ENCODE results near the gene GAGE10.

- no peak for TF ChIP-seq POLR2A (IDR thresholded peaks at IDR 0.05; ENCODE audit: borderline replicate concordance, extremely low read depth, insufficient read depth, insufficient read length)
- TF ChIP-seq EZH2phosphoT487 (IDR thresholded peaks at IDR 0.05; ENCODE audit: borderline replicate concordance), result no peak
- TF ChIP-seq REST (IDR thresholded peaks at IDR 0.05; ENCODE audit: low read depth), result no peak
- no peak for TF ChIP-seq POLR2AphosphoS5 (IDR thresholded peaks at IDR 0.05; ENCODE audit: low read depth, low read length)
- TF ChIP-seq CTCF (IDR thresholded peaks at IDR 0.05 in 2 of 3, conservative IDR thresholded peaks at IDR 0.05 in 1 of 3; ENCODE audit: borderline replicate concordance in 1 of 3, insufficient read depth in 1 of 3, low read depth in 2 of 3, low read length in 2 of 3), result no peak
- TF ChIP-seq, protein P1, sequence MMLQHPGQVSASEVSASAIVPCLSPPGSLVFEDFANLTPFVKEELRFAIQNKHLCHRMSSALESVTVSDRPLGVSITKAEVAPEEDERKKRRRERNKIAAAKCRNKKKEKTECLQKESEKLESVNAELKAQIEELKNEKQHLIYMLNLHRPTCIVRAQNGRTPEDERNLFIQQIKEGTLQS (IDR thresholded peaks at IDR 0.05), result no peak
These were observed 15.8 kb upstream of the GAGE10 start for GRCh38 chrX:49287665-49288064.
